CD1c-positive myeloid dendritic cell (primary cell): ENCODE data around the gene RANBP3.
"Not testable (repeated sequence)": the region's sequence is repeated elsewhere in the genome, so short reads cannot be mapped to it uniquely, and the experiment has no call there.

Experiments used
- DNase-seq: peaks from one replicate; pipeline ENCODE4 v3.0.0-alpha.2; 2016; ENCODE audit errors: extremely low spot score

RANBP3 gene

DNA sequence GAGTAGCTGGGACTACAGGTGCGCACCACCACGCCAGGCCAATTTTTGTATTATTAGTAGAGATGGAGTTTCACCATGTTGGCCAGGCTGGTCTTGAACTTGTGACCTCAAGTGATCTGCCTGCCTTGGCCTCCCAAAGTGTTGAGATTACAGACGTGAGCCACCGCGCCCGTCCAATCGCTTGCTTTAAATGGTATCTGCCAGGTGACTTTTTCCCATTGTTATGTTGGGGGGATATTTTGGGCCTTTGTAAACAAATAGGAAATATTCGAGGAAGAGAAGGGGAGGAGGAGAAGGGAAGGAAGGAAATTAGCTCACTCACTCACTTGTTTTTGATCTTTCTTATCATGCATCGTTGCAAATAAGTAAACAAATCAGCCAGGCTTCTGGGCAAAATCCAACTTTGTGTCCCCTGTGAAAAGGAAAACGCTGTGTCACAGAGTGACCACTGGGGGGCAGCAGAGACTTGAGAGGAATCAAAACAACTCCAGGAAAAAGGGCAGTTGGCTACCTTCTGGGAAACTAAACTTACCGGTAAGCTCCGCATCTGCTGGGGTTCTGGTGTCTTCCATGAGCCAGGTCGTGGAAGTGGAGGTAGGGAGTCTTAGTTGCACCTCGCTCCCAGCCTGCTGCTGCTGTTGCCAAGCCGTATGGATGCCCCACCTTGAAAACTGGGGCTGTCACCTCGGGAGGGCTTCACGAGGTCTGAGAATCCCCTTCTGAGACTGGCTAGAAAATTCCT lies 9.3 kb upstream of the RANBP3 start:
- peak; percentile 83 for DNase-seq

DNA sequence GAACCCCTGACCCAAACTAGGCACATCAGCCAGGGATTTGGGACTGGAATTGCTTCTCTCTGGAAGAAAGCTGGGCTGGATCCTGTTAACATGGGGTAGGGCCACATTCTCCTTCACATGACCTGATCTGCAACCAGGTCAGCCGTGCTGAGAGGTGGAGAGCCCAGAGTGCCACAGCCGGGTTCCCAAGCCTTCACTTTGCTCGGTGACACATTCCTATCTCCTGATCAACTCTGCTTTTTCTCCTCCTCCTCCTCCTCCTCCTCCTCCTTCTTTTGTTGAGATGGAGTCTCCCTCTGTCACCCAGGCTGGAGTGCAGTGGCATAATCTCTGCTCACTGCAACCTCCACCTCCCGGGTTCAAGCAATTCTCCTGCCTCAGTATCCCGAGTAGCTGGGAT lies 7.9 kb upstream of the RANBP3 start:
- not testable (repeated sequence) for DNase-seq

DNA sequence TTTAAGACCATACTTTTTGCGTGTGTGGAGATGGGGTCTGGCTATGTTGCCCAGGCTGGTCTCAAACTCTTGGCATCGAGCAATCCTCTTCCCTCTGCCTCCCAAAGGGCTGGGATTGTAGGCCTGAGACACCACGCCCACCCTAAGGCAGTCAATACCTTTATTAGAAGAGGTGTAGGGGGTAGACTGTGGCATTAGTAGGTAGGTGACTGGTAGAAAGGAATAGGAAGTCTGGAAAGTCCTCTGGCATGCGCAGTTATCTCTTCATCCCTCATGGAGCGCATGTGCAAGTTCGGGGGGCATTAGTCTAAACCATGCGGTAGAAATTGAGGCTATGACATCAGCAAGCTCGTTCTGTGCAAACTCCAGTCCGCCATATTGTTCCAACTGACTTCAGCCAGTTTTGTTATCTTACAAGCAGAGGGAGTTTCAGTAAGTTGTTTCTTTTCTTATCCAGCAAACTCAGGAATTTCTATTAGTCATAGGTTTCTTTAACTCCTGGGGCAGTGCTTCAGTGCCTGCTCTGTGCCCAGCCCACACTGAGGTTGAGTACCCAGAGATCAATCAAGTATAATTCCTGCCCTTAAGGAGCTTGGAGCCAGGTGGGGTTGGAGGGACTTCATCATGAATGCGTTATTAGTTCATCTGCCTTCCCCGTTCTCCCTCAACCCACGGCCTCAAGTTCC lies 7.3 kb upstream of the RANBP3 start:
- DNase-seq: no peak

DNA sequence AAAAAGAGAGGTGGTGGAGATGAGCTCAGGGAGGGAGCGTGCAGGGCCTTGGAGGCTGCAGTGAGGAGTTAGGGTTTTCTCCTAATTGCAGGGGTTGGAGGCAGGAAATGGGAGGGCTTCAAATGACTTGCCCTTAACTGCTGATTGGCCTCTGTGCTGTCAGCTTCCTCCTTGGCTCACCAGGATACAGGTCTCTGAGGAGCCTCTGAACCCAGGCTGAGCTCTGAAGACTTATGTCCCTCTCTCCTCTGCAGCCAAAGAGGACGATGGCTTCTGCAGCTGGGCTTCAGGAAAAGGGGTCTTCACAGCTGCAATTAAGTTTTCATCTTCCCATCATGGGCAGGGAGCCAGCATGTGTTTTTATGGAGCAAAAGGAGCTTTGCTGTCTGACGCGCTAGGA lies 6.7 kb upstream of the RANBP3 start:
- no peak for DNase-seq

DNA sequence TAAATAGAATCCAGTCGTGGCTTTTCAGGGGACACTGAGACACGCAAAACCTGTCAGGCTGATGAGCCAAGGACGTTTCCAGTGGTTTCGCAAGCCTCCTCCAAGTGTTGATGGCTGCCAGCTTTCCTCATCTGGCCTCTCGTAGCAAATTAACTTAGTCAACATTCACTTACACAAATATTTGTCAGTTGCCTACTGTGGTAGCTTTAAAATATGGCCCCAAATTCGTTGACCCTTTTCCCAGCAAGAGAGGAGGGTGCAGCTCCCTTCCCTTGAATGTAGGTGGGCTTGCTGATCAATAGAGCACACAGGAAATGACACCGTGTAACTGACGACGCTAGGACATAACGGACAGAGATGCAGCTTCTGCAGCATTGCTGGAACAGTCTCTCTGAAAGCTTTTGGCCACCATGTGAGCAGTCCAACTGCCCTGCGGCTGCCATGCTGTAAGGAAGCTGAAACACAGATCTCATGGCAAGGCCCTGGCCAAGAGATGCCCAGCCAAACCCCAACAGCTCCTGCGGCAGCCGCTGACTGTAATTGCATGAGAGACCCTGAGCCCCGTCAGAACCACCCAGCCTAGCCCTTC lies 5.5 kb upstream of the RANBP3 start:
- DNase-seq: no peak

DNA sequence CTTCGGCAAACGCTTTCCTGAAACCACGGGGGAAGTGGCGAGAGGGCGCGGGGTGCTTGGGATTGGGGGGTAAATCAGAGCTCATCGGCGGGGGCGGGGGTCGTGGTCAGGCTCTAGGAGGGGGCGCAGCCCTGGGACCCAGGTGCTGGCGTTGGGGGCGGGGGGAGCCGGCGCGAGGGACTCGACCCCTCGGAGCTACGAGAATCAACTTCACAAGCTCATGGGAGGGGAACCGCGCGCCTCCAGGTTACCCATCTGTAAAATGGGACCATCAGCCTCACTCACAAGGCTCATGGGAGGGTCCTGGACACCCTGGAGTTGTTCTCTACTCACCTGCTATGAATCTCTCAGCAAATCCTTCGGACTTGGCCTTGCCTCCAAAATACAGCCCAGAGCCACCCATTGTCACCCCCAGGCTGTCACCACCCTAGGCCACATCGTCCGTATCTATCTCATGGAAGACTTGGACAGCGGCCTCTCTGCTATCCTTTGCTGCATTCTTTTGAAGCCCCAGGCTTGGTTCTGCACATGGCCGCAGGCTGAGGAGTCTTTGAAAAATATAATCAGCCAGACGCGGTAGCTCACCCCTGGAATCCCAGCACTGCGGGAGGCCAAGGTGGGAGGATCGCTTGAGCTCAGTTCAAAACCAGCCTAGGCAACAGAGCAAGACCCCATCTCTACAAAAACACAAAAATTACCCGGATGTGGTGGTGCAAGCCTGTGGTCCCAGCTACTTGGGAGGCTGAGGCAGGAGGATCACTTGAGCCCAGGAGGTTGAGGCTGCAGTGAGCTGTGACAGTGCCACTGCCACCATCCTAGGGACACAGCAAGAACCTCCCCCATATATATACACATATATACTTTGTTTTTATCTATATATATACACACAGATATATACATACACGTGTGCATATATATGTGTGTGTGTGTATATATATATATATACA lies 939 bp upstream of the RANBP3 start:
- no peak for DNase-seq

DNA sequence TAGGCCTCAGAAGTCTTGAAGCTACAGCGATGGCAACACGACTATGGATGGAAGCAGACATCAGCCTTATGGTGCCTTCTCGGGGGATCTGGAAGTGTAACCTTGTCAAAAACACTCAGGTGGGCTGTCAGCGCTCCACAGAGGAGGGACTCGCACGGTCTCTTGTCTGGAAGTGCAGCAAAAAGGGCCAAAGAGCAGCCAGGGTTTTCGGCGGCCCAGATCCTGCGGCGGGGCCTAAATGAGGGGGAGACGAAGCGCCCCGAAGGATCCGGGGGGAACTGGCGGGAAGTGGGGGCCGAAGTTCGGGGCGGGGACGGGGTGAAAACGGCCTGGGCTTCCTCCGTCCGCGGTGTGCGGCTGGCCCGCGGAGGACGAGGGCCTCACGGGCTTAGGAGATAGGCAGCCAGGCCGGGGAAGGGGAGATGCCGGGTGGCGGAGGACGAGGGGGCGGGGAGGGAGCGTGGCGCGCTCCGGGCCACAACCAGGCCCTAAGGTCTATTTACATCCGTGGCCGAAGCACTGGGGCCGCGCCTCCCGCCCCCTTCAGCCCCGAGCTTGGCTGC lies 637 bp downstream of the RANBP3 start:
- no peak for DNase-seq

DNA sequence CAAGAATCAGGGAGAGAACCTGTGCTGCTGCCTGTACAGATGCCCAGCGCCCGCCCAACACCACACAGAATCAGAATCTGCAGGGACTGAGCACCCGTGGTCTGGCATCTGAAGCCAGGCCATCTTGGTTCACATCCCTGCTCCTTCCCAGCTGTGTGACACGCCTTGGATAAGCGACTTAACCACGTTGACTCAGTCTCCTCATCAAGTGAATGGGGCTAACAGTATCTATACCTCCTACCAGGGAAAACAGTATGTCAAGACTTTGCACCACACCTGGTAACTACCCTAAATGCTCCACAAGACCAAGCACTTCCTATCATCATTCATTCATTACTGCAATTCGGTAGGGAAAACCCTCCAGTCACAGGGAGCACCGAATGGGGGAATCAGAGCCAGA lies 1.2 kb downstream of the RANBP3 start:
- no peak for DNase-seq

DNA sequence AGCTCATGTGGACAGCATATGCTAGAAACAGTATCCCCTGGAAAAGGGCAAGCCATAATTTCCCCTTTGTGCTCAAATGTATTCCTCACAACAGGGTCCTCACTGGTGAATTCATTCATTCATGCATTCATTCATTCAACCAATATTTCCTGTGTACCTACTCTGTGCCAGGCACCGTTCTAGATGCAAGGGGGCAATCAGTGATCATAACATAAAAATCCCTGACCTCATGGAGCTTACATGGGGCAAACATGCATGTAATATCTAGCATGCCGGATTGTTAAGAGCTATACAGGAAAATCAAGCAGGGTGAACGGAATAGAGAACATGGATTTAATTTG lies 2.6 kb downstream of the RANBP3 start:
- DNase-seq: no peak

DNA sequence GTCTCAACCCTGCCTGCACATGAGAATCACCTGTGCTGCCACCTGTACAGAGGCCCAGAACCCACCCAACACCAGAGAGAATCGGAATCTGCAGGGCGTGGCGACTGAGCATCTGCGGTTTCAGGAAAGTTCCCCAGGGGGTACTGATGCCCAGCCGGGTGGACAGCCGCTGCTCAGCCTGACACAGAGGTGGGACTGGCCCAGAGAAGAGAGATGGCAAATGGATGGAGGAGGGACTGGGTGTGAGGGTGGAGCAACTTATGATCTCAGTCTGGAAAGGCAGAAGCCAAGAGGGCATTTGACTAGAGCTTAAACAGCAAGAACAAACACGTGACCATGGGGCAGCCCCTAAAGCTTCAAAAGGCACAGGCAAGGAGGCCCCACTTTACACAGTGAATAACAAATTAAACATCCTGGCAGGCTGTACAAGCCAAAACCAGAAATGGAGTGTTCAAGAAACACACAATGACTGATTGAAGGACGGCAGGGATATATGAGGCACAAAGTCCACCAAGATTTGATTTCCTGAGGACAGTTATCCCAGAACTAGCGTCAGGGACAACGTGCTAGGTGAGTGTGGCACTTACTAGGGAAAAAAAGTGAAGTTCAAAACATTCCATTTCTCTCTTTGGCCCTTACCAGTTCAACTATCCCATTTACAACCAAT lies 3.1 kb downstream of the RANBP3 start:
- DNase-seq: no peak

DNA sequence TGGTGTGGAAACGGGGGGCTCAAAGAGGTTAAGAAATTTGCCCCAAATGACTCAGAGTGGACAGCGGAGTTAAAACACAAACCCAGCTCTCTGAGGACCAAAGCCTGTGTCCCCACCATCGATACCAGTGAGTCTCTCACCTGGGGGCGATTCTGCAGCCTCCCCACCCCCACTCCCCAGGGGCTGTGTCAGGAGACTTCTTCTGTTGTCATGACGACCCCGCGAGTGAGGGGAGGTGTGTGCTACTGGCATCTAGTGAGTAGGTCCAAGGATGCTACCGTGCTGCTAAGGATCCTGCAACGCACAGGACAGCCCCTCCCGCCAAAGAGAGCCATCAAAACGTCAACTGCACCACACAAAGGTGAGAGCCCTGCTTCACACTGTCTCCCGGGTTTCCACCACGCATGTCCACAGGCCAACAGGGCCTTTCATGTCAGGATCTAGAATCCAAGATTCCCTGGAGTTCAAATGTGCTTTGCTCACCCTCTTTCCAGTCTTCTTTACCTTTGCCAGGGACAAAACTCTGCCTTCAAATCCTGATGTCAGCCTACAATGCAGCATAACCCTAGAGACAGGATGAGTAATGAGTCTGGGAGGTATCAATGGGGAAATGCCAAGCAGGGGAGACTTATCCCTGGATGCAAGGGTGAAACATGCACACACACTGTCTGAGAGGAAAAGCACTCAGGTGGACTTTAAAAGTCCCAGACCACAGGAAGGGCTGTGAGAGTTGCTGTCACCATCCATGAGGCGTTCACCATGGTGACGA lies 3.9 kb downstream of the RANBP3 start:
- DNase-seq: no peak

DNA sequence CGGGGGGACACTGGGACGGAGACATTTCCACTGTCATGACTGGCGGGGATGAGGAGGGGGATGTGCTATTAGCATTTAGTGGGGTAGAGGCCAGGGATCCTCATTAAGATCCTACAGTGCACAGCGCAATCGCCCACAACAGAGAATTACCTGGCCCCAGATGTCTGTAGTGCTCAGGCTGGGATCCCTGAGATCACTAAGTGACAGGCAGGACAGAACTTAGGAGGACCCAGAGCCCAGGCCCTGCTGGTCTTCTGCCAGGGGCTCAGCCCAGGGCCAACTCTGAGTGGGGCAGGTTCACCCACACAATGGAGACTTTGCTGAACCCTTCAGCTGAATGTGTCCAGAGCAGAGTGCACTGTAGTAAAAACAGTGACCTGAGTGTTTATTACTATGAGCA lies 4.6 kb downstream of the RANBP3 start:
- no peak for DNase-seq

DNA sequence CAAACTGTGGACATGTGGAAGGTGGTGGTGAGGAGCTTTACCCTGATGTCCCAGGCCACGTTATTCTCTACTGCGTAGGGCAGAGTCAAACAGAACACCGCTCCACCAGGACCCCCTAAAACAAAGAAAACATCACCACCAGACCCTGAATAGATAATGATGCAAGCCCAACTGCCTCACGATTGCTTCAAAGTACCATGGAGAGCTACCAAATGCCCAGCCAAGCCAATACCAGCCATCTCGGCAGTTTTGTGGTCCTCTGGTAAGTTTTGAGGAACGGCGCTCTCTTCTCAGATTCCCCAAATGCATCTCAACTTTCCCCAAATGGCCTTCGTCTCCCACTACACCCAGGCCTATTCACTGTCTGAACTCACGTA lies 5.6 kb downstream of the RANBP3 start:
- no peak for DNase-seq

DNA sequence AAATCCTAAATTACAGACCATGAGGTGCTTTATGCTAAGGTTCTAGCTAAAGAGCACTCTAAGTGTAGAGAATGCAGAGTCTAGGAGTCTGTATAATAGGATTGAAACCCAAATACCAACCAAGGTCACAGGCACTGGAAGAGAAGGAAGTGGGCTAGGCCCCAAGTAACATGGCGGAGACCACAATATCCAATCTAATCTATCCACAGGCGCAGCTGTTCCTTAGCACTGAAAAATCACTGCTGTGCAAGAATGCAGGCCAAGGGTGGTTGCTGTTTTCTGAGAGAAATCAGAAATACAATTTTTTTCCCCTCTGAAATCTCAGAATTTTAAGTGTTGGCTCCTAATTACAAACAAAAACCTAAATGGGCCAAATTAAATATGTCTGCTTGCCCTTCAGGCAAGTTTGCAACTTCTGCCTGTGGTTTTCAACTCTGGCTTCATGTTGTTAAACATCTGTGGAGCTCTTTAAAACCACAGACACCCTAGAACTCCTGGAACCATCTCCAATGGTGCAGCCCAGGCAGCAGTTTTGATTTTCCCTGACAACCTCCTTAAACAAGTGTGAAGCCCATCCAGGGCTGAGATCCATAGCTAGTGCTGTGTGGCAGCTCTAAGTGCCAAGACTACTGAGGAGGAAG lies 6.1 kb downstream of the RANBP3 start:
- no peak for DNase-seq

DNA sequence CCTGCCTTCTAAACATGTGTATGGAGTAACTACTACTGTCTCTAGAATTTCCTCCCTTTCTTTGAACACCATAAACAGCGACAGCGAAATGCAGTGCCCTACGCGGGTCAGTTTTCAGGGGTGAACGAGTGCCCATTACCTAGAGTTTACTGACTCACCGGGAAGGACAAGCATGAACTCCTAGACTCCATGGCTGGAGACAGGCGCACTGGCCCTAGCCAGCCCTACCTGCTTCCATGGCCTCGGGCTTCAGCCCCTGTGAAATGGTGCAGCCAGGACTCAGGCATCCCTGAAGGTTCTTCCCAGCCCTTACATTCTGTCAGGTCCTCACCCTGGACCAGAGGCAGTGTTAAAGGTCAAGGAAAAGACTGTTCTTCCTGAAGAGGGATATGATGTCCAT lies 8.5 kb downstream of the RANBP3 start:
- no peak for DNase-seq

DNA sequence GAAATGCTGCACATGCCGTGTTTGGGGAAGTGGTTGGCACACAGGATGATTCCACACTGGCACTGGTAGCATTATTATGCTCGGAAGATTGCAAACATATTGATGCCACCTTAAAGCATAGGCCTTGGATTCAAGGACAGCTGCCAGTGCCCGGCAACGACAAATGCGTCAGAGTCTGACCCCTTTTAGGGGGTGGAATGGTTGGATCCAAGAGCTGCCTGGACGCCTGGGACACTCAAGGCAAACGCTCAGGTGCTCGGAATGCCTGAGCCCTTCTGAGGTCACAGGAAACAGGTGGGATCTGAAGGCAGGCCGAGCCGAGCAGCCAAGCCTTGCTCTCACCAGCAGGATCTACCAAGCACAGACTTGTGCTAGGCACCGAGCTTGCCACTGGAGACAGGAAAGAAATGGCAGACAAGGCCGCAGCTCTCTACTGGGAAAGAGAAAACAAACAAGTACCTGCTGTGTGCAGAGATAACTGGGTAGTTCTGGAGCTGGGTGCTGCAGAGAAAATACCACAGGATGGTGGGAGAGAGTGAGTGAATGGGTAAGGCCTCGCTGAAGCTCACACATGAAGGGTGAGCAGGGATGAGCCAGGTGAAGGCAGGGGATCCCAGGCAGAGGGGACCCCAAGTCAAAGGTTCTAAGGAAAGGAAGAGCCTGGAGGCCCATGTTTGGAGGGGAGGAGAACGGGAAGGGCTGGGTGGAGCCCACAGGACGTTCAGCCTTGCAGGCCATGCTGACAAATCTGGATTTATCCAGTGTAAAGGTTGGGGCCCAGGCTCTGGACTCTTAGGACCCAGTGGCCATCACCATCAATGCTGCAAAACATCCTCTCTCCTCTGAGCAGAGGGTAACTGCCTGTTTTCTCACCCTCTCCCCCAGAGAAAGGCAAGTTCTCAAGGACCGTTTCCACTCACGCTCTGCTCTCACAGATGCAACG lies 9.2 kb downstream of the RANBP3 start:
- DNase-seq: no peak

DNA sequence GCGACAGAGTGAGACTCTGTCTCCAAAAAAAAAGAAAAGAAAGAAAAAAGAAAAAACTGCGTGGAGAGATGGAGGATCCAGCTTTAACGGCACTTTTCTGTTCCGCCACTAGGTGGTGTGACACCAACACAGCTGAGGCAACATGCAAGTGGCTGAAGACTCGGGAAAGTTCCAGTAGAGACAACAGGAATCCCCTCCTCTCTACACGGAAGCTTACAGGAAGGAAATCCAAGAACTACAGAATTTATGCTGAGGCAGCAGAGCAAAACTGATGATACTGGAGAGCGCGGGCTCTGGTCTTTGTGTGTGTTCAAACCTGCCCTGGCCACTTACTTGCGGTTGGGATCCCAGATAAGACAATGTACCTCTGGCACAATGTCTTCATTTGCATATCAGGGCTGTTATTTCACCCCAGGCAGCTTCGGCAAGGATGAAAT lies 9.9 kb downstream of the RANBP3 start:
- peak; percentile 63 for DNase-seq

DNA sequence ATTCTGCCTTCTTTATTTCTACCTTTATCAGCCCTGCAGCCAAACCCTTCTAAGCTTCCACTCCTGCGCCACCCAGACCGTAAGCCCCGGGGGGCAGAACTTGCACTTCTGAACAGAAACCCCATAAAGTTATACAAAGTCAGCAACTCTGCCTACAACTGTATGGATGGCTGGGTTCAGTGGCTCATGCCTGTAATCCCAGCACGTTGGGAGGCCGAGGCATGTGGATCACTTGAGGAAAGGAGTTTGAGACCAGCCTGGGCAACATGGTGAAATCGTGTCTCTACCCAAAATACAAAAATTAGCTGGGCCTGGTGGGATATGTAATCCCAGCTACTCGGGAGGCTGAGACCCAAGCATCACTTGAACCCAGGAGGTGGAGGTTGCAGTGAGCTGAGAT lies 10.4 kb downstream of the RANBP3 start:
- DNase-seq: no peak

DNA sequence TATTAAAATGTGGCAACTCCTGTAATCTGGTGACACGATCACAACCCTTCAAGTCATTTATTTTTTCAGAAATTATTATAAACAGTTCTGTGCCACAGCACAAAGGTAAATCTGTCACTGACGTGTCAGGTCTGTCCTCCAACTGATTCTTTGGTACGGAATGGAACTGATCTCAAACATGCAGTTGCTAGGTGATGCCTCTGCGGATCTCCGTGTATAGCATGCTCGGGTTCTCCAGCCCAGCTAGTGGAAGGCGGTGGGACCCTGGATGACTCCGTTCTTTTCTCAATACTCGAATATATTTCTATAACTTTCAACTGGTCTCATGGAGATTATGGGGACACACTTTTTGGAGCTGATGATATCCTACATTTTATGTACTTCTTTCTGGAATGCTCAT lies 11.0 kb downstream of the RANBP3 start:
- DNase-seq: no peak
